HUES6 (cell line): Measurements from ENCODE around the gene SLC35F1.

ENCODE experiments used
- H3K27ac ChIP-seq: 2 replicates; pipeline ENCODE4 v1.7.0; 2013; ENCODE audit warnings: low read depth, mild to moderate bottlenecking, low read length, inconsistent platforms
- H3K27me3 ChIP-seq: 2 replicates; pipeline ENCODE4 v1.6.1; 2013; ENCODE audit warnings: low read length; ENCODE audit not compliant: control insufficient read depth, insufficient read depth
- H3K36me3 ChIP-seq: 2 replicates; pipeline ENCODE4 v1.6.1; 2013; ENCODE audit warnings: low read length; ENCODE audit not compliant: control insufficient read depth, insufficient read depth
- H3K4me1 ChIP-seq: 2 replicates; pipeline ENCODE4 v1.6.1; 2013; ENCODE audit warnings: low read length; ENCODE audit not compliant: control insufficient read depth, insufficient read depth
- H3K4me3 ChIP-seq: 2 replicates; pipeline ENCODE4 v1.5.1; 2013; ENCODE audit warnings: low read depth, low read length
- H3K9ac ChIP-seq: one replicate; pipeline ENCODE4 v1.6.1; 2013; ENCODE audit warnings: mild to moderate bottlenecking, low read length
- H3K9me3 ChIP-seq: 2 replicates; pipeline ENCODE4 v1.6.1; 2013; ENCODE audit warnings: low read depth, low read length; ENCODE audit not compliant: control insufficient read depth, insufficient read depth

Gene SLC35F1

DNA sequence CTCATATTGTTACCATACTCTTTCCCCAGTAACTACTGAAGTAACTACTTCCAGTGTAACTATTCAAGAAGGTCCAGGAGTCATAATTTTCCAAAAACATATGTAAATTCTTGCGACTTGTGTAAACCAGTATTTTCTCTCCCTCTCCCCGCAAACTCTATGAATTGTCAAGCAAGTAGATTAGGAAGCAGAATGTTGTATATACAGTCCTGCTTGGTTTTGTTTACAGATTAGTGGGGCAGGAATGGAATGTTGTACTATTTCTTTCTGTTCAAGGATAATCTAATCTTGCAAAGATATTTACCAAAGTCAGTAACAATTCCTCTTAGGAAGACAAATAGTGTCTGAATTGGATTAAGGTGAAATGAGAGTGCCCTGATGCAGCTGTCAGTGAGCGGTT, 406.1 kb downstream of the SLC35F1 start:
- Histone ChIP-seq H3K9ac (no peak overlapping the region), H3K27me3 (no peaks in the 10 kb centered on the region), H3K4me1 (no peaks in the 10 kb centered on the region), H3K27ac (no peak overlapping the region), H3K4me3 (no peak overlapping the region), H3K9me3 (no peaks in the 10 kb centered on the region), H3K36me3 (no peaks in the 10 kb centered on the region)

GRCh38 chr6:118313762-118314161, 406.7 kb downstream of the SLC35F1 start:
- Histone ChIP-seq H3K27me3 (no peaks in the 10 kb centered on the region), H3K4me1 (no peaks in the 10 kb centered on the region), H3K27ac (no peak overlapping the region), H3K4me3 (no peak overlapping the region), H3K9ac (no peak overlapping the region), H3K36me3 (no peaks in the 10 kb centered on the region), H3K9me3 (no peaks in the 10 kb centered on the region)

DNA sequence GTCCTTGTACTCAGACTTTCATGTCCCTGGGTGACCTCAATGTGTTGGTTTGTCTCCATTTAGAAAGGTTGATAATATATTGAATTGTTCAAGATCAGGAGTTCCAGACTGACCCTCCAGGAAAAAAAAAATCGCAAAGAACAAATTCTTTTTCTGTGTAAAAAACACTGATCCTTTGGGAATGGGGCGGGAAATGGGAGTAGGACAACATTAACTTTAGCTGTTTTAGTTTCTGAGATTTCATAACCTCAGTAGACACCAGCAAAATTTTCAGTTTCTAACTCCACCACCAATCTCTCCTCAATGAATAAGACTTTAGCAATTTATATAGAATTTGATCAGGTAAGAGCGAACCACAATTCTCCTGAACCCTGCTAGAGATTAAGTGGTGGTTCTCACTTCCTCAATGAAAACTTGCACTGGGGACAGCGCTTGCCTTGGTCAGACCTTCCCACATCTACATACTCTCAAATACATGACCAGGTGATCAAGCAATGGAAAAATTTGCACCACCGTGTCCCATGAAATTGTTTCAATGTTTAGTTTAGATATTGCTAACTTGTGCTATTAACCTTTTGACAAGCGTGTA, 409.8 kb downstream of the SLC35F1 start:
- no peaks in the 10 kb centered on the region for H3K9me3 ChIP-seq

GRCh38 chr6:118317581-118318563, 410.8 kb downstream of the SLC35F1 start:
- no peaks in the 10 kb centered on the region for H3K9me3 ChIP-seq
- H3K4me1 ChIP-seq: no peaks in the 10 kb centered on the region
- H3K36me3 ChIP-seq: no peaks in the 10 kb centered on the region
- no peaks in the 10 kb centered on the region for H3K27me3 ChIP-seq
- H3K9ac ChIP-seq: no peak overlapping the region
- H3K27ac ChIP-seq: no peak overlapping the region
- no peak overlapping the region for H3K4me3 ChIP-seq

More for the DNA sequence above, 409.8 kb downstream of the SLC35F1 start:
- Histone ChIP-seq H3K9ac (no peak overlapping the region), H3K27me3 (no peaks in the 10 kb centered on the region), H3K4me3 (no peak overlapping the region), H3K27ac (no peak overlapping the region), H3K4me1 (no peaks in the 10 kb centered on the region), H3K36me3 (no peaks in the 10 kb centered on the region)

DNA sequence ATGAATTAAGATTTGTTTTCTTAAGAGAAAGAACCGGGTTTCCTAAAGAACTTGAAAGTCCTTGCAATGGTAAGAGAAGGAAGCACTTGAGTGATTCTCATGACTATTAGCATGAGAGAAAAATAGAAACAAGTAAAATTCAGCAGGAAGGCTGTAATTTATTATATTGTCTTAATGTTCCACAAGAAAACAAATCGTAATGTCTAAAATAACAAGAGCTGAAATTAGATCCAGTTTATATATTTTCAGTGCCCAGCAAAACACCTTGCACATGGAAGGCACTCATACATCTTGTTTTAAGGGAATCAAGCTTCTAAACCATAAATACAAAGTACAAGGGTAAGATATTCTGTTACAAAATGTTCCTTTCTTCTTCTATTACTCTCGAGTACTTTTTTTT, 411.6 kb downstream of the SLC35F1 start:
- Histone ChIP-seq H3K27ac (no peak overlapping the region), H3K27me3 (no peaks in the 10 kb centered on the region), H3K9ac (no peak overlapping the region), H3K9me3 (no peaks in the 10 kb centered on the region), H3K4me3 (no peak overlapping the region), H3K36me3 (no peaks in the 10 kb centered on the region), H3K4me1 (peaks cover 1% of the 10 kb centered on the region; the same call in 1 of the 2 replicates)

- Histone ChIP-seq H3K9me3 (no peaks in the 10 kb centered on the region), H3K9ac (no peak overlapping the region), H3K4me3 (no peak overlapping the region), H3K27ac (no peak overlapping the region), H3K36me3 (no peaks in the 10 kb centered on the region), H3K4me1 (peaks cover 8% of the 10 kb centered on the region), H3K27me3 (no peaks in the 10 kb centered on the region)
Measured at GRCh38 chr6:118319416-118319815, 412.4 kb downstream of the SLC35F1 start.

GRCh38 chr6:118319894-118320649, 413.0 kb downstream of the SLC35F1 start:
- no peaks in the 10 kb centered on the region for H3K9me3 ChIP-seq
- no peaks in the 10 kb centered on the region for H3K36me3 ChIP-seq
- no peaks in the 10 kb centered on the region for H3K27me3 ChIP-seq
- H3K4me3 ChIP-seq: no peak overlapping the region
- H3K4me1 ChIP-seq: peaks cover 8% of the 10 kb centered on the region
- H3K27ac ChIP-seq: no peak overlapping the region
- no peak overlapping the region for H3K9ac ChIP-seq

DNA sequence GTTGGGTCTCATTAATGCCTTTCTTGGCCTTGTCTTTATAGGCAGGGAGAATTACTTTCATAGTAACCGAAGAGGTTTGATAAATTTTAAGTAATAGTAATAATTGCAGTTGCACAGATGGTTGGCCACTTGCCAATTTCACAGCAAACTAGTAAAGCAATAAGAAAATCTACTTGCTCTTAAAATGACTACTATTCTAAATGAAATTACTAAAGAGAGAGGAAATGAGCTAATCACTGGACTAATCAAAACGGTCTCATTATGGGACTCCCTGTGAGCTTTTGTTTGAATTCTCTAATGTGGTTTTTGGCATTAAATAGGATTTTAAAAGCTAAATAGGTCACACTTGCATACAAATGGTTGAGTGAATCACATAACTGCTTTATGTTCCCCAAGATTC, 413.6 kb downstream of the SLC35F1 start:
- Histone ChIP-seq H3K36me3 (no peaks in the 10 kb centered on the region), H3K27me3 (no peaks in the 10 kb centered on the region), H3K9me3 (no peaks in the 10 kb centered on the region), H3K27ac (no peak overlapping the region), H3K4me3 (no peak overlapping the region), H3K4me1 (peaks cover 8% of the 10 kb centered on the region), H3K9ac (no peak overlapping the region)

- Histone ChIP-seq H3K27me3 (no peaks in the 10 kb centered on the region), H3K4me1 (peaks cover 8% of the 10 kb centered on the region), H3K4me3 (no peak overlapping the region), H3K36me3 (no peaks in the 10 kb centered on the region), H3K9ac (no peak overlapping the region), H3K9me3 (no peaks in the 10 kb centered on the region), H3K27ac (no peak overlapping the region)
Measured at GRCh38 chr6:118324116-118324515, 417.1 kb downstream of the SLC35F1 start.

DNA sequence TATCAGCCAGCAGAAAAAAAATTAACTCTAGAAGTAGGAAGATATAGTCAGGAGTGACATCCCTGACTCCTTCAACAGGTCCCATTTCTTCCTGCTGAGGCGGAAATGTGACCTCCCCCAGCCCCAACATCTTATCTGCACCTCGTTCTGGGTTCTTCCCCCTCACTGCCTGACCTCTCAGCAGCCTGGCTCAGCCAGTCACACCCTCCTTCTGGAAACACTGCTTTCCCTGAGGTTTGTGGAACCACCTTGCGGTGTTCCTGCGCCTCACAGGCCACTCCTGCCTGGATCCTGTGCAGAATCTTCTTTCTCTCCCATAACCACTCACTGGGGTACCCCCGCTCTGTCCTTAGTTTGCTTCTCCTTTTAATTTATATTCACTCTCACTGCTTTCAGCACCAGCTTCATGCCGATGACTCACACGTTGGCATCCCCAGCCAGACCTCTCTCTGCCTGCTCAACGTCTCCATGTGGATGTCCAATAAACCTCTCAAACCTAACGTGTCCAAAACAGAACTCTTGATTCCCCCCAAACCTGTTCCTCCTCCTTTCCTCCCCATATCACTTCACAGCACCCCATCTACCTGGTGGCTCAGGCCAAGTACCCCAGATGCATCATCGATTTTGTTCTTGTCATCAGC, 418.3 kb downstream of the SLC35F1 start:
- Histone ChIP-seq H3K36me3 (no peaks in the 10 kb centered on the region), H3K4me1 (peaks cover 8% of the 10 kb centered on the region)

More for the DNA sequence above, 418.3 kb downstream of the SLC35F1 start:
- Histone ChIP-seq H3K27me3 (no peaks in the 10 kb centered on the region), H3K9me3 (no peaks in the 10 kb centered on the region), H3K27ac (no peak overlapping the region), H3K9ac (no peak overlapping the region), H3K4me3 (no peak overlapping the region)
